GM12801 (cell line): ENCODE data around the gene EDARADD.

Source experiments
- TF ChIP-seq, protein P1 (sequence below): IDR thresholded peaks from one replicate; pipeline ENCODE4 v1.5.1; 2011; ENCODE audit warnings: control low read depth; ENCODE audit not compliant: insufficient read length; ENCODE audit errors: extremely low read depth

Gene EDARADD

DNA sequence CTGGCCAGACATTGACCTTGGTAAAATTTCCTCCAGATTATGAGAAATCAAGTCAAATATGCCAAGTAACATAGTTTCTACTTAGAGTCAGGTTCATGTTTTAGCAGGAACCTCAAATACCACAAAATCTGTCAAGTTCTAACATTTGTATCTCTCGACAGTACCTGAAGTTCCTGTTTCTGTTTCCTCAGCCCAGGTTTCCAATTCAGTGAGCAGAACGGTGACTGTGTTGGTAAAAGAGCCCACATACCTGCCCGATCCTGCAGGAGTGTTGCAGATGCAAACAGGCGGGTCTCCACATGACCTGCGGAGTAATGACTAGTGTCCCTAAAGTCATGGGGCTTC is 71.8 kb downstream of the EDARADD start:
- TF ChIP-seq, protein P1, sequence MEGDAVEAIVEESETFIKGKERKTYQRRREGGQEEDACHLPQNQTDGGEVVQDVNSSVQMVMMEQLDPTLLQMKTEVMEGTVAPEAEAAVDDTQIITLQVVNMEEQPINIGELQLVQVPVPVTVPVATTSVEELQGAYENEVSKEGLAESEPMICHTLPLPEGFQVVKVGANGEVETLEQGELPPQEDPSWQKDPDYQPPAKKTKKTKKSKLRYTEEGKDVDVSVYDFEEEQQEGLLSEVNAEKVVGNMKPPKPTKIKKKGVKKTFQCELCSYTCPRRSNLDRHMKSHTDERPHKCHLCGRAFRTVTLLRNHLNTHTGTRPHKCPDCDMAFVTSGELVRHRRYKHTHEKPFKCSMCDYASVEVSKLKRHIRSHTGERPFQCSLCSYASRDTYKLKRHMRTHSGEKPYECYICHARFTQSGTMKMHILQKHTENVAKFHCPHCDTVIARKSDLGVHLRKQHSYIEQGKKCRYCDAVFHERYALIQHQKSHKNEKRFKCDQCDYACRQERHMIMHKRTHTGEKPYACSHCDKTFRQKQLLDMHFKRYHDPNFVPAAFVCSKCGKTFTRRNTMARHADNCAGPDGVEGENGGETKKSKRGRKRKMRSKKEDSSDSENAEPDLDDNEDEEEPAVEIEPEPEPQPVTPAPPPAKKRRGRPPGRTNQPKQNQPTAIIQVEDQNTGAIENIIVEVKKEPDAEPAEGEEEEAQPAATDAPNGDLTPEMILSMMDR: no peak

DNA sequence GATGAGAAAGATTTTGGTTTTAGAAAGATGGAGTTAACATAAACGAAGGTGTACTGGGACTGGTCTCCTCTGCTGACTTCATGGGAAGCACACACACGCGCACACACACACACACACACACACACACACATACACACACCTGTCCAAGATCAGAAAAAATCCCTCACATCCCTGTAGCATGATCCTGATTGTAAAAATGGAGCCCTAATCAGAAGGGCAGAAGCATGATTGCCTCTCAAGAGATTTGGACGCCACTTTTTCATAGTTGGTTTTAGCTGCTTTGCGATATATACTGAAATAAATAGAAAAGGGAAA is 73.2 kb downstream of the EDARADD start:
- TF ChIP-seq, protein P1: no peak

DNA sequence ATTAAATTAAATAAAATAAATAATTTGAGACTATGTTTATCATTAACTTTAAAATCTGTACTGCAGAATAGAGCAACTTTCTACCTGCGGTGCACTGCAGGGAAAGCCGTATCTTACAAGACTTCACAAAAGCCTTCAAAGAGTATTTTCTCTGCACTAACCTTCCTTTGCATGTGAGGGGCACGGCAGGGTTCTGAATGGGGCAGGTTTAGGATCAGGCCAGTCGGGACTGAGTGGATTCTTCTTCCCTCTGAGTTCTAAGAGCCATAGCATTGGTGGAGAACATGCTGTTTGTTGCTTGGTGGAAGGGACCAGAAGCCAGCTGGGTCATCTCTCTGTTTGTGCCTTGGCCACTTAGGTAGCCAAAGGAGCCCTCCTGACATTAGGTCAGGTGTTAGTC is 74.5 kb downstream of the EDARADD start:
- TF ChIP-seq, protein P1: no peak

DNA sequence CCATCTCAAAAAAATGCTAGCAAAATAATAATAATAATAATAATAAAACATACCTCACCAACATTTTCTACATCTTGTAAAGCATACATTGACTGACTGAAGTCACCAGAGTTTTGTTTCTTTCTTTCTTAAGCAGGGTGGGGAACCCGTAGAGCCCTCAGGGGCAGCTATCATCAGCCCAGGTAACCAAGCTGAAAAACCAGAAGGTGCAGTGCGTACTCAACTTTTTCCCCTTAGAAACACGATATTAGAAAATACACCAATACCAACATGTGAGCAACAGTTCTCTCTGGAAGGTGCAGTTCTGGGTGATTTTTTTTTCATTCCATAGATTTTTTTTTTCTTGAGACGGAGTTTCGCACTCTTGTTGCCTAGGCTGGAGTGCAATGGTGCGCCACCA is 75.4 kb downstream of the EDARADD start:
- TF ChIP-seq, protein P1: no peak

DNA sequence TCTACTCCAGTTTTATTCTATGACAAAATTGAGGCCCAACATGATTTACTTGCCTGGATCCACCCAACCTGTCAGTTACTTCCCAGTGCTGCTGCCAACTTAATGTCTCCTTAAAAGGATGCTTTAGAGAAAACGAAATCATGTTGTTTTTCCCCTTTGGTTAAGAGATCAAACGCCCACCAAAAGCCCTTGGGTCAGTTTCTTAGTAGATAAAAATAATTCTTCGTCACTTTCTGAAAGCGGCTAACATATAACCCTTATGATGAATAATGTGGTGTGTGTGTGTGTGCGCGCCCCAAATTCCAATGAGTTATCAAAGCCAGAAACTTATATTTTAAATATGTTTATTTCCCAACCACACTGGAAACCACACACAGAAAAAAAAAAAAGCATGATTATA is 77.0 kb downstream of the EDARADD start:
- TF ChIP-seq, protein P1: no peak

DNA sequence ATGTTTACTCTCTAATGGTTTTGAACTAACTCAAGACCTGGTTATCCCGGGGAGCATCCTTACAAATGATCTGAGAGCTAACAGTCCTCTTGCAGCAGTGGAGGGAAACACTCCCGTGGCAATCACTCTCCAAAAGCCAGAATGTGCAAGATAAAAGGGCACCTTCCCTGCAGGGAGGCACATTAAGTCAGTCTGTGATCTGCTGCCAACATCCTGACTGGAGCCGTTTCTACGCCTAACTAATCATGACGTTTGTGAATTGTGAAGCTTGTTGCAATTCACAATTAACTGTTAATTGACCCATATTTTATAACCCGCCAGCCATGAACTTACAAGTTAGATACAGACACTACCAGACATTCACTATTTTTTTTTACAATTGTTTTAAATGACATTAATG is 77.6 kb downstream of the EDARADD start:
- TF ChIP-seq, protein P1: no peak

DNA sequence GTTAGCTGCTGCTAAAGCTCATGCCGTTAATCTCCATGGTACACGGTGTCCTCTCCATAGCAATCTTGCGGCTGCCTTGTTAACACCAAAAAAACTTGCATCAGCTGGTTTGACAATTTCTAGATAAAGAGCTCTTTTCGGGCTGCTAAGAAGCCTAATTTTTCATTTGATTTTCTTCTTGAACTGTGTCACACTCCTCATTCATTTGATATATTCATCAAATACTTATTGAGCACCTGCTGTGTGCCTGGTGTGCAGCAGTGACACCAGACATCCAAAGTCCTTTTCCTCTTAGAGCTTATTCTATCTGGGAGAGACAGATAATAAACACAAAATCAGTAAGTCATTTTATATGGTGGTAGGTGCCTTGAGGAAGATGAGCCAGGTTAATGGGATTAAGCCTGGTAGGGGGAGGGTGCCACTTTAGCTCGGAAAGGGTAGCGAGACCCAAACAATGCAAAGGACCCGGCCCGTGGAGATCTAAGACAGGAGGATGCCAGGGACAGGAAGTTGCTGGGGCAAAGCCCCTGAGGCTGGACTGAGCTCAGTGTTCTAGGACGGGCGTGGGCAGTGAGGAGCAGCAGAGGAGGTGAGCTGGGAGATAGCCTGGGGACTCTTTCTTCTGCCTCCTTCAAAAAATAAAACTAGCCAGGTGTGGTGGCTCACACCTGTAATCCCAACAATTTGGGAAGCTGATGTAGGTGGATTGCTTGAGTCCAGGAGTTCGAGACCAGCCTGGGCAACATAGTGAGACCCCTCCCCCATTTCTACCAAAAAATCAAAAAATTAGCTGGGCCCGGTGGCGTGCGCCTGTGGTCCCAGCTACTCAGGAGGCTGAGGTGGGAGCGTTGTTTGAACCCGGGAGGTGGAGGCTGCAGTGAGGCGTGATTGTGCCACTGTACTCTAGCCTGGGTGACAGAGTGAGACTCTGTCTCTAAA is 79.0 kb downstream of the EDARADD start:
- TF ChIP-seq, protein P1: no peak
